Upper lobe of right lung (tissue), 1 donor: ENCODE measurements around the gene GRAMD1B. TPM values are rescaled to one million over a fixed set of nuclear protein-coding genes. Genes with fewer than 3 reads are reported as not detected.

Source experiments
- ATAC-seq: fragments of 200-7000 bp; cut with Tn5 transposase; one replicate; pipeline ENCODE4 v1.9.1; 2020; ENCODE audit warnings: mild to moderate bottlenecking, moderate library complexity
- DNase-seq: peaks from one replicate; pipeline ENCODE4 v3.0.0-alpha.2; 2020
- H3K27ac ChIP-seq: fragments of 200-600 bp; one replicate; pipeline ENCODE4 v1.8.0; 2022
- H3K27me3 ChIP-seq: fragments of 200-600 bp; one replicate; pipeline ENCODE4 v1.8.0; 2022; ENCODE audit warnings: mild to moderate bottlenecking
- H3K36me3 ChIP-seq: fragments of 200-600 bp; one replicate; pipeline ENCODE4 v1.8.0; 2022
- H3K4me1 ChIP-seq: fragments of 200-600 bp; one replicate; pipeline ENCODE4 v1.8.0; 2022
- H3K4me3 ChIP-seq: fragments of 200-600 bp; one replicate; pipeline ENCODE4 v1.8.0; 2022; ENCODE audit warnings: mild to moderate bottlenecking
- H3K9me3 ChIP-seq: fragments of 200-600 bp; one replicate; pipeline ENCODE4 v1.8.0; 2022
- CTCF ChIP-seq: fragments of 200-600 bp; IDR thresholded peaks from one replicate; pipeline ENCODE4 v1.8.0; 2022; ENCODE audit warnings: antibody characterized with exemption
- intact Hi-C: fragments of 100-400 bp; cut with DNase I; formaldehyde crosslinking; loops from one replicate; pipeline ENCODE4 v1.11.0; 2022
- total RNA-seq: library from RNA; stranded (reverse); fragmentation: NEBNext Ultra II Directional; extraction: Animal tissue kit (Norgen Biotek cat#: 25700); gene quantifications from one replicate; pipeline ENCODE4 v1.2.1, GENCODE V29; 2021
- donor health status: DM: no; HTN: yes; CAD: no; lungs with severe emphysema.

The GRAMD1B gene
- total RNA-seq, 1 donor from 2014 or later: 4.8 TPM

- TF ChIP-seq CTCF: no peak
- no peak for ATAC-seq
- H3K9me3 ChIP-seq: no peaks in the 10 kb centered on the region
- no peak for DNase-seq
- no peaks in the 10 kb centered on the region for H3K27me3 ChIP-seq
- no peaks in the 10 kb centered on the region for H3K4me1 ChIP-seq
- intact Hi-C loops: no loop called here
- no peak overlapping the region for H3K4me3 ChIP-seq
- H3K27ac ChIP-seq: no peak overlapping the region
- H3K36me3 ChIP-seq: no peaks in the 10 kb centered on the region
Observed at GRCh38 chr11:123480290-123480815, 50.3 kb downstream of the GRAMD1B start.

- H3K27me3 ChIP-seq: no peaks in the 10 kb centered on the region
- no peaks in the 10 kb centered on the region for H3K36me3 ChIP-seq
- no peak for TF ChIP-seq CTCF
- intact Hi-C loops: no loop called here
- no peak overlapping the region for H3K4me3 ChIP-seq
- no peaks in the 10 kb centered on the region for H3K4me1 ChIP-seq
- ATAC-seq (no peak), DNase-seq (no peak)
- H3K9me3 ChIP-seq: no peaks in the 10 kb centered on the region
- H3K27ac ChIP-seq: no peak overlapping the region
Observed at GRCh38 chr11:123480882-123481281, 50.8 kb downstream of the GRAMD1B start.

GRCh38 chr11:123481640-123482039, 51.6 kb downstream of the GRAMD1B start:
- Histone ChIP-seq H3K4me1 (no peaks in the 10 kb centered on the region), H3K27me3 (no peaks in the 10 kb centered on the region), H3K9me3 (no peaks in the 10 kb centered on the region), H3K36me3 (no peaks in the 10 kb centered on the region), H3K4me3 (no peak overlapping the region), H3K27ac (no peak overlapping the region)
- ATAC-seq (no peak), DNase-seq (no peak)
- TF ChIP-seq CTCF: no peak
- intact Hi-C loops: no loop called here

GRCh38 chr11:123482218-123482617, 52.1 kb downstream of the GRAMD1B start:
- no peak for TF ChIP-seq CTCF
- Histone ChIP-seq H3K9me3 (no peaks in the 10 kb centered on the region), H3K4me3 (no peak overlapping the region), H3K36me3 (no peaks in the 10 kb centered on the region), H3K27ac (no peak overlapping the region), H3K4me1 (no peaks in the 10 kb centered on the region), H3K27me3 (no peaks in the 10 kb centered on the region)
- DNase-seq (no peak), ATAC-seq (no peak)
- intact Hi-C loops: no loop called here

- intact Hi-C loops: no loop called here
- Histone ChIP-seq H3K9me3 (no peaks in the 10 kb centered on the region), H3K27ac (no peak overlapping the region), H3K4me3 (no peak overlapping the region), H3K4me1 (no peaks in the 10 kb centered on the region), H3K36me3 (no peaks in the 10 kb centered on the region), H3K27me3 (no peaks in the 10 kb centered on the region)
- ATAC-seq (no peak), DNase-seq (no peak)
- no peak for TF ChIP-seq CTCF
Observed at GRCh38 chr11:123483058-123483457, 53.0 kb downstream of the GRAMD1B start.

GRCh38 chr11:123483466-123483865, 53.4 kb downstream of the GRAMD1B start:
- DNase-seq (no peak), ATAC-seq (no peak)
- Histone ChIP-seq H3K36me3 (no peaks in the 10 kb centered on the region), H3K27me3 (no peaks in the 10 kb centered on the region), H3K4me3 (no peak overlapping the region), H3K9me3 (no peaks in the 10 kb centered on the region), H3K4me1 (no peaks in the 10 kb centered on the region), H3K27ac (no peak overlapping the region)
- TF ChIP-seq CTCF: no peak
- intact Hi-C loops: no loop called here
